C4-2B (cell line): ENCODE results near the gene DAW1.
"Not testable (repeated sequence)": the region's sequence is repeated elsewhere in the genome, so short reads cannot be mapped to it uniquely, and the experiment has no call there.

ENCODE experiments used
- H3K27ac ChIP-seq: fragments of 450-650 bp; 2 replicates; pipeline ENCODE4 v1.5.1; 2017
- CTCF ChIP-seq: fragments of 450-650 bp; conservative IDR thresholded peaks from 2 replicates; pipeline ENCODE4 v1.5.1; 2017; ENCODE audit warnings: mild to moderate bottlenecking
- ZFX ChIP-seq: fragments of 450-650 bp; IDR thresholded peaks from 2 replicates; pipeline ENCODE4 v1.6.1; 2017

Gene DAW1

GRCh38 chr2:227828477-227828912 is 42.9 kb upstream of the DAW1 start:
- TF ChIP-seq ZFX (no peak), CTCF (no peak)

GRCh38 chr2:227829337-227829736 is 42.1 kb upstream of the DAW1 start:
- no peak for TF ChIP-seq CTCF
- no peak for TF ChIP-seq ZFX
- no peak overlapping the region for H3K27ac ChIP-seq

More at GRCh38 chr2:227828477-227828912, 42.9 kb upstream of the DAW1 start:
- no peak overlapping the region for H3K27ac ChIP-seq

GRCh38 chr2:227834423-227834822 is 37.0 kb upstream of the DAW1 start:
- TF ChIP-seq CTCF (no peak), ZFX (no peak)
- no peak overlapping the region for H3K27ac ChIP-seq

GRCh38 chr2:227834916-227835650 is 36.3 kb upstream of the DAW1 start:
- no peak overlapping the region for H3K27ac ChIP-seq
- TF ChIP-seq CTCF (no peak), ZFX (no peak)

GRCh38 chr2:227839339-227840129 is 31.9 kb upstream of the DAW1 start:
- H3K27ac ChIP-seq: not testable (repeated sequence)

- no peak overlapping the region for H3K27ac ChIP-seq
- TF ChIP-seq ZFX (no peak), CTCF (no peak)
Observed at GRCh38 chr2:227846831-227847230, 24.6 kb upstream of the DAW1 start.

GRCh38 chr2:227848146-227848545 is 23.3 kb upstream of the DAW1 start:
- H3K27ac ChIP-seq: no peak overlapping the region
- TF ChIP-seq CTCF (no peak), ZFX (no peak)
